Activated CD4-positive, alpha-beta T cell treated with anti-CD3 and anti-CD28 coated beads, Interleukin-2, Interleukin-4, amounts not matched to agents 100 ng/mL and 50 ng/mL, durations not matched to agents 16 hours and 8 hours (primary cell): ENCODE results near the gene ATG4D.
"Not testable (repeated sequence)": the region's sequence is repeated elsewhere in the genome, so short reads cannot be mapped to it uniquely, and the experiment has no call there.

Source experiments
- DNase-seq: peaks from one replicate; pipeline ENCODE4 v3.0.0-alpha.2; 2020; ENCODE audit warnings: low spot score

Gene ATG4D

DNA sequence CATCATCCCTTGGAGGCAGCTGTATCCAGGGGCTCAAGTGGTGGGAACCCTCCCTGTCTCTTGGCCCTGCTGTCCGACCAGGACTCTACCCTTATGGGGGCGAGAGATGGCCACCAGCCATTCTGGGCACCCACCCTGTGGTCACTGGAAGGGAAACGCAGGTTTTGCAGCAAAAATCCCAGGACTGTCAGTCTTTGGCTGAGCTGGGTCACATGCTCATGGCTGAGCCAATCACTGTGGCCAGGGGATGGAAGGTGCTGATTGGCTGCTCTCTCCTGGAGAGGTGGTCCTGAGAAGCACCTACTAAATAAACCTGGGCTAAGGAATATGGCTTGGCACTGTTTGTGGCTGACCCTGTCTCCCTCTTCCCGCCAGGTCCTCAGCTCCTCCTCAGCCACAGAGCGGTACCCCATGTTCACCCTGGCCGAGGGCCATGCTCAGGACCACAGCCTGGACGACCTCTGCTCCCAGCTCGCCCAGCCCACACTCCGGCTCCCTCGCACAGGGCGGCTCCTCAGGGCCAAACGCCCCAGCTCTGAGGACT is 8.9 kb downstream of the ATG4D start:
- DNase-seq: no peak

DNA sequence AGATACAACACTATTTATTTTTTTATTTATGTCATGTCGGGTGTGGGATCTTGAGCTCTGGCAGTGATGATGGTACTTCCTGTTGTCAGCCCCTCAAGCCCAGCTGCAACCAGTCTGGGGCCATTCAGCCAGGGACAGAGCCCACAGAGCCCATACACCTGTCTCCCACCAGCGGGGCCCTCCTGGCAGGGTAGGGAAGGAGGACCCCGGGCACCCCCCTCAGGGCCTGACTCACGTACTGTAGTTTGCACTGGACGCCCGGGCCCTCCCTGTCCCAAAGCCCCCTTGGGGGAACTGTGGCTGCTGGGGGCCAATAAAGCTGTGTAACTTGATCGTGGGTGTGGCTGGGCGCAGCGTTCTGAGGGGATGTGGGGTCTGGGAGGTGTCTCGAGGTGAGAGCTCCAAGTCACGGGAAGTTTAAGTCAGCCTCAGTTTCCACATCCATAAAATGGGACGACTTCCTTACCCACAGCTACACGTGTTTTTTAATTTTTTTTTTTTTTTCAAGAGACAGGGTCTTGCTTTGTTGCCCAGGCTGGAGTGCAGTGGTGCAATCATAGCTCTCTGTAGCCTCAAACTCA is 9.5 kb downstream of the ATG4D start:
- no peak for DNase-seq

- peak; percentile 60 for DNase-seq
These were observed 10.3 kb downstream of the ATG4D start for GRCh38 chr19:10553943-10554381.

DNA sequence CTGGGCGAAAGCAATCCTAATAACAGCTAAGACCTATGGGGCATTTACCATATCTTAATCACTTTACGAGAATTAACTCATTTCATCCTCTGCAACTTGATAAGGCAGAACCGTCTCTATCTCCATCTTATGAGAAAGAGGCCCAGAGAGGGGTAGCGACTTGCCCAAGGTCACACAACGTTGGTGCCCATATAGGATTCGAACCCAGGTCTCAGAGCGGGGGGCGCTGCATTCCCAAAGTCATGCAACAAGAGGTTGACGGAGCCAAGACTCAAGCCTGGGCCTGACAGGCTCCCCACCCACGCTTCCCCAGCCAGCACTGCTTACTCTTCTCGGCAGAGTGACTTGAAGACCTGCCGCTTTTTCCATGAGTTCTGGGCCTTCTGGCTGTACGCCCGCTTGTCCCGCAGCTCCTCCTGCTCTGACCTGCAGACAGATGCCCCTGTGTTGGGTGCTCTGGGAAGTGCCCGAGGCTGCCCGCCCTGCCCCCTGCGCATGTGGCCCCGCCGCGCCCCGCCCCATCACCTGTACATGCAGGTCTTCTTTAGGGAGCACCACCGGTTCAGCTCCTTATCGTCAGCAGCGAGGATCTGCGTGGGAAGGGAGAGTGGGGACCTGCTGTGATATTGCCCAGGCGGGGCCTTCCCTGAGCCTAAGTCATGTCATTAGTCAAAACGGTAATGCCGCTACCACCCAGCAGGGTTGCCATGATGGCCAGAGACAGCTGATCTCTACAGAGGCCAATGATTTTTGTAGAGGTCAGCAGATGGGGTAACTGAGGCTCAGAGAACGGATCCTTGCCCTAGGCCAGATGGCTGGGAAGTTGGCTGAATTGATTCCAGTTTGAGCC is 11.3 kb downstream of the ATG4D start:
- DNase-seq: no peak

DNA sequence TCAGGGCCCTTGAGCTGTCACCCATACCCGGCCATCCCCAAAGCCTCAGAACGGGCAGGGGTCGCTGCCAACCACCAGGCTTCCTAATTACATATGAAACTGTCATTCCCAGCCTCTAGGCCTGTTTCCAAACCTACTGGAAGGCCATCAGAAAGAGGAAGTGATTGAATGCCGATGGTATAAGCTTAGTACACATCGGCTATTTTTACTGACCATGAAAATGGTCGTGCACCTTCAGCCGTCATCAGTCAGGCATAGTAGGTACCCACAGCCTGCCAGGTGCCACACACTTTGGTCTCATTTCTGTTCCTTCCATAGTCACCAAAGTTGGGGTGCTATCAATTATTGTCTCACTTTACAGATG is 11.9 kb downstream of the ATG4D start:
- no peak for DNase-seq

GRCh38 chr19:10557603-10558197 is 14.0 kb downstream of the ATG4D start:
- no peak for DNase-seq

GRCh38 chr19:10560154-10560553 is 16.4 kb downstream of the ATG4D start:
- no peak for DNase-seq

DNA sequence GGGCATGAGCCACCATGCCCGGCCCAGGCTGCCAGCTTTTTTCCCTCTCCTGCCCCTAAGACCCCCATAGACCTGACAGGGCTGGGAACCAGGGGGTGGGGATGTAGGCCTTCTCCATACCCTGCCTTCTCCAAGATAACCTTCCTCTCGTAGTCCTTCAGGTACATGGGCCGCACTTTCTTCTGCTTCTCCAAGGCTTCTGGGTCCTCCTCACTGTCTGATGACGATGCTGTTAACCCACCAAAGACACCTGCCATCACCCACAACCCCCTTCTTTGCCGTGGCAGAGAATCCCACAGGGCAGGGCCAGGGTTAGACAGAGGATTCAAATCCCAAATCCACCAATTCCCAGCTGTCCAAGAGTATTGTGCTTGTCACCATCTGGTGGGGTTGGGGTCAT is 18.9 kb downstream of the ATG4D start:
- DNase-seq: no peak

- DNase-seq: peak; percentile 47
These were observed 21.4 kb downstream of the ATG4D start for GRCh38 chr19:10565028-10565566.

DNA sequence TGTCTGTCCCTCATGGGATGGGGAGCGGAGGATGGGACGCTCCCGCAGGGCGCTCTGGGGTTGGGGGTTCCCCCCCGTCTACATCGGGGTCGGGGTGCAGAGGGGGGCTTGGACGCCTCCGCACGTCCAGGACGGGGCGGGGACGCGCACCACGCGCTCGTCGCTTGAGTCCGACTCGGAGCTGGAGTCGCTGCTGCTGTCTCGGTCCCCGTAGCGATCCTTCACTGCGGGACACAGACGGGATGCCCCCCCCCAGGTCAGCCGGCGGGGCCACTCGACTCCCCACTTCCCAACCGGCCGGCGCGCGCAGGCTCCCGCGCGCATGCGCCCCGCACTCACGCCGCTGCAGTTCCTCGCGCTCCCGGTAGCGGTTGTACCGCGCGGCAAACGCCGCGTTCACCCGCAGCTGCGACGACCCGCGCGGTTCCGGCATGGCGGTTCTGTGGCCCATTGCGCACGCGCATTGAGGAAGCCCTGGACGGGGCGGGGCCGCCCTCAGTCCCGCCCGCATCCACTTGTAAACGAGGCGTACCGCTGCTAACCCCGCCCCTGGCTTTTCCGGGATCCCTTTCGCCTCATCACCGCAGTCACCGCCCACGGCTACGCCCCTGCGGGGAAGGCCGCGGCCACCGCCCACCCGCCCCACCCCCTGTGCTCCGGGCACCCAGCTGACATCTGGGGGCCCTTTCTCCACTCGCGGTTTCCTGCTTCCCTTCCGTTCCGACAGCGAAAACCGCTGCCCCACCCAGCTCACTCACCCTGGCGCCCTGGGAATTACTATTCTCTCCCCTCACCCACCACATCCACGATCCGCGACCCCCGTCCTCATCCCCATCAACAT is 22.1 kb downstream of the ATG4D start, which contains the start of gene KRI1:
Gene KRI1 (minus strand): TSS at position 444 of the 841 bp plus-strand sequence. CDS start 11 bp downstream, at position 433.
- peak; percentile 99 for DNase-seq

DNA sequence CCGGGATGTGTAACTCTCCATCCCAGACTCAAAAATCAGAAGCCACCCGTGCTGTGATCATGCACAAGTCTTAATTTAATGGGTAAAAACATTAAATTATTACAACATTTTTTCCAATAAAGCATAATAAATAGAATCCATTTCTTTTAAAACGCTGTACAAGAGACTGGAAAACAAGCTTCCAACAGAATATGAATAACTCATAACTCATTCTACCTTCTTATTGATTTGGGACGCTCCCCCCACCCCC is 22.6 kb downstream of the ATG4D start:
- DNase-seq: no peak

GRCh38 chr19:10566658-10567410 is 23.1 kb downstream of the ATG4D start:
- DNase-seq: peak; percentile 62

GRCh38 chr19:10567656-10568055 is 24.0 kb downstream of the ATG4D start:
- DNase-seq: no peak

DNA sequence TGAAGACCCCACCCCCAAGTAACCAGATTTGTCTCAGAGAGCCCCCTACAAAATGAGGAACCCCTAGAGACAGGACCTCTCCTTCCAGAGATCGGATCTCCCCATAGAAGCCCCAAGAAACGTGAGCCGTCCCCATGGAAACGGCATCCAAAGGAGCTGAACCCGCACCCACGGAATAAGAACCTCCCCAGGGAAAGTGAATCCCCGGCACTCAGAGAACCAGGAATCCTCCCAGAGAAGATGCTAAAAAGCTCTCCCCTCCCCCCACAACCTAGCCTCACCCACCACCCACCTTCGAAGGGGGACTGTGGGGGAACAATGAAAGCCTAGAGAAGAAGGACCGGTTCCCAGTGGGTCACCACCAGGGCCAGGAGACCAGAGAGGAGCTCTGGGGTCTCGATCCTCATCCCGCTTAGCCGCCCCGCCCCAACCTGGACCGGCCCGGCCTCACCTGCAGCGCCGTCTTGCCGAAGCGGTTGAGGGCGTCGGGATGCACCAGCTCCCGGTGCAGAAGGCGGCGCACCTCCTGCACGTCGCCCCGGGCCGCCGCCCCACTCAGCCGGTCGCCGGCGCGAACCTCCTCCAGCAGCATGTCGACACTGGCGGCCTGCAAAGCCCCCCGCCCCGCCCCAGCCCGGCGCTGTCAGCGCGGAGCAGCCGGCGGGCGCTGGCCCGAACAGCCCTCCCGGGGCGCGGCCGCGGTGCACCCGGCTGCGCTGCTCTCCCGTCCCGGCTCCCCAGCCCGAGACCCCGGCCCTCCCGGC is 24.5 kb downstream of the ATG4D start:
- no peak for DNase-seq

DNA sequence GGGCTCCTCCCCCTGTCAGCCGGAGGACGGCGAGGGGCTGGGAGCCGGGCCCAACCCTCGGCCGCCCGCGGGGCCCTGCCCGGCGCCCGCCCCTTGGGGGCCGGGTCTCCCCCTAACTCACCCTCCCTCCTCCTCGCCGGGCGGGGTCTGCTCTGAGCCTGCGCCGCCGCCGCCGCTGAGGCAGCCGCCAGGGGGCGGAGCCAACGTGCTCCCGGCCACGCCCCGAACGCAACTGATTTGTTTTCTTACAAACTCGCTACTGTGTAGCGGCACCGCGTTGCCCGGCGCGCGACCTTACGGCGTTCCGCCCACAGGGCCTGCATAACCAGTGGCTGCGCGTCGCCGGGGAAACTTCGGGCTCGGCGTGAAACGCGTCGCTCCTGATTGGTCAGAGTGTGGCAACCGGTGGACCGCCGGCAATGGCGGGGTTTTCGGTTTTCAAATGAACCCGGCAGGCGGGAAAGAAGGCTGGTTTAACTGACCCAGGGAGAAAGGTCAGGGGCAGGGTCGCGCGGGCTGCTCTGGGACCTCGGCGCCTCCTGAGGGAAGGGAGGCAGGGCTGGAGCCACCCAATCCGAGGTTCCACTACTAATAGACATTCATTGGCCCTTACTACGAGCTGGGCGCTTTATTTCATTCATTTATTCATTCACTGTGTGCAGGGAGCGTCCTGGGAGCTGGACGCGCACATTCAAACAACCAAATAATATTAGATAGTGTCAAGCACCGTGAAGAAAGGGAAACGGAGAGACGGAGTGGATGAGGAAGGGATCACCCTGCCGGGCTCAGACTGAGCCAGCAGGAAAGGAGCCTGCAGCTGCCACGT is 25.3 kb downstream of the ATG4D start, which contains the start of gene CDKN2D:
Gene CDKN2D (minus strand): TSS at position 154 of the 826 bp plus-strand sequence. CDS start 326 bp downstream, outside the sequence.
- DNase-seq: peak; percentile 100

GRCh38 chr19:10573793-10574192 is 30.1 kb downstream of the ATG4D start:
- not testable (repeated sequence) for DNase-seq

DNA sequence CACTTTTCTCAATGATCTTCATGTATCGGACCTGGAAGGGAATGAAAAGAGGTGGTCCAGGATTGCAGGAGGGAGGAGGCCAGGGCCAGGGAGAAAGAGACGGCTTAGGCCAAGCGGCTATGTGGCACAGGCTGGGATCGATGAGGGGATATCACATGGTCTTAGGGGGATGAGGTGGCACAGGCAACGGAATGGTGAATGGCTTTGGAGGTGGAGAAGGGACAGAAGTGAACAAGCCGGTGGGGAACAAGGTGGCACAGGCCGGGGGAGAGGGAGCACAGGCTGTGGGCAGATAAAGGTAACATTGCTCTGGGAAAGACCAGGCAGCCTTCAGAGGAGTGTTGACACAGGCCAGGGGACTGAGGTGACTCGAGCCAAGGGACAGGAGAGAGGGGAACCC is 30.8 kb downstream of the ATG4D start:
- no peak for DNase-seq

- DNase-seq: no peak
These were observed 31.5 kb downstream of the ATG4D start for GRCh38 chr19:10575011-10575716.

DNA sequence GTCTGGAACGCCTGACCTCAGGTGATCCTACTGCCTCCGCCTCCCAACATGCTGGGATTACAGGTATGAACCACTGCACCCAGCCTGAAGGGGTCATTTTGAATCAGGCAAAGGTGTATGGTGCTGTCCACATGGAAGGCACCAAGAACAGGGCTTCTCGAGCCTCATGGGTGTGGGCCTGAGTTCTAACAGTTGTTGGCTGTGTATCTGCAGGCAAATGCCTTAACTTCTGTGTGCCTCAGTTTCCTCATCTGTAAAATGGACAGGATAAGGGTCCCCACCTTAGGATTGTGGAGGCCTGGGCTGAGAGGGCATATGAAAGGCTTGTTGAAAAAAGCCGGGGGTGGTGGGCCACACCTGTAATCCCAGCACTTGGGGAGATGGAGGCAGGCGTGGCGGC is 34.2 kb downstream of the ATG4D start:
- no peak for DNase-seq
